ENCODE results near the gene ZBTB25.

DNA sequence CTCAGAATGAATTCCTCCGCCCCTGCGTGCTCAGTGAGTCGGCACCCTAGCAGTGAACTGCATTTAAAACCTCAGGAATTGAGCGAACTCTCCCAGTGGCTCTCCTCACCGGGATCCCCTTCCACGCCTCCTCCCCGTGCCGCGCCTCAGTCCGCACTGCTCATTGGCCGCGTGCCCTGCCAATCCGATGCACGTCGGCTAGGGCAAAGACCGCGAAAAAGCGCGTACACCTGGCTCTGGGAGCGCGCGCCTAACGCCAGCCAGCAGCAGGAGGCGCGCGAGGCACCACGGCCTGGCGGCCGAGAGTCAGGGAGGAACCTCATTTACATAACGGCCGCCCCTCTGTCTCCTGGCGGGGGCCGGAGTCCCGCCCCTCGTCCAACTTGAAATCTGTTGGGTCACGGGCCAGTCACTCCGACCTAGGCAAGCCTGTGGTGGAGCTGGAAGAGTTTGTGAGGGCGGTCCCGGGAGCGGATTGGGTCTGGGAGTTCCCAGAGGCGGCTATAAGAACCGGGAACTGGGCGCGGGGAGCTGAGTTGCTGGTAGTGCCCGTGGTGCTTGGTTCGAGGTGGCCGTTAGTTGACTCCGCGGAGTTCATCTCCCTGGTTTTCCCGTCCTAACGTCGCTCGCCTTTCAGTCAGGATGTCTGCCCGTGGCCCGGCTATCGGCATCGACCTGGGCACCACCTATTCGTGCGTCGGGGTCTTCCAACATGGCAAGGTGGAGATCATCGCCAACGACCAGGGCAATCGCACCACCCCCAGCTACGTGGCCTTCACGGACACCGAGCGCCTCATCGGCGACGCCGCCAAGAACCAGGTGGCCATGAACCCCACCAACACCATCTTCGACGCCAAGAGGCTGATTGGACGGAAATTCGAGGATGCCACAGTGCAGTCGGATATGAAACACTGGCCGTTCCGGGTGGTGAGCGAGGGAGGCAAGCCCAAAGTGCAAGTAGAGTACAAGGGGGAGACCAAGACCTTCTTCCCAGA, 36.9 kb upstream of the ZBTB25 start, which contains the start of gene HSPA2:
- TF ChIP-seq, protein P1, sequence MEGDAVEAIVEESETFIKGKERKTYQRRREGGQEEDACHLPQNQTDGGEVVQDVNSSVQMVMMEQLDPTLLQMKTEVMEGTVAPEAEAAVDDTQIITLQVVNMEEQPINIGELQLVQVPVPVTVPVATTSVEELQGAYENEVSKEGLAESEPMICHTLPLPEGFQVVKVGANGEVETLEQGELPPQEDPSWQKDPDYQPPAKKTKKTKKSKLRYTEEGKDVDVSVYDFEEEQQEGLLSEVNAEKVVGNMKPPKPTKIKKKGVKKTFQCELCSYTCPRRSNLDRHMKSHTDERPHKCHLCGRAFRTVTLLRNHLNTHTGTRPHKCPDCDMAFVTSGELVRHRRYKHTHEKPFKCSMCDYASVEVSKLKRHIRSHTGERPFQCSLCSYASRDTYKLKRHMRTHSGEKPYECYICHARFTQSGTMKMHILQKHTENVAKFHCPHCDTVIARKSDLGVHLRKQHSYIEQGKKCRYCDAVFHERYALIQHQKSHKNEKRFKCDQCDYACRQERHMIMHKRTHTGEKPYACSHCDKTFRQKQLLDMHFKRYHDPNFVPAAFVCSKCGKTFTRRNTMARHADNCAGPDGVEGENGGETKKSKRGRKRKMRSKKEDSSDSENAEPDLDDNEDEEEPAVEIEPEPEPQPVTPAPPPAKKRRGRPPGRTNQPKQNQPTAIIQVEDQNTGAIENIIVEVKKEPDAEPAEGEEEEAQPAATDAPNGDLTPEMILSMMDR (IDR thresholded peaks at IDR 0.05) = peak; percentile 59 to 97 (median 88)
- TF ChIP-seq POLR2A (IDR thresholded peaks at IDR 0.05) = peak in 3 of 4 donors; percentile 84 to 95 (median 94)
- TF ChIP-seq EP300 (IDR thresholded peaks at IDR 0.05) = peak in 1 of 4 donors; percentile 3

All from upper lobe of left lung (tissue), 4 donors.